NCI-H1092 (cell line): ENCODE measurements around the gene CREG2.
A peak's percentile ranks its signal among the peaks of the same experiment; 100 is the strongest.

Source experiments
- DNase-seq: peaks from one replicate; lab custom pipeline; 2025; lab: John Stamatoyannopoulos, UW

CREG2 gene

GRCh38 chr2:101387151-101387834 is at the start of gene CREG2:
TSS of gene CREG2 (minus strand) at chr2:101387503. CDS start at chr2:101387457, 46 bp downstream.
- no peak for DNase-seq

GRCh38 chr2:101435001-101435862 is 47.9 kb upstream of the CREG2 start:
- no peak for DNase-seq

GRCh38 chr2:101433465-101433864 is 46.2 kb upstream of the CREG2 start:
- no peak for DNase-seq

GRCh38 chr2:101432411-101433181 is 45.3 kb upstream of the CREG2 start:
- DNase-seq = no peak

GRCh38 chr2:101431486-101431885 is 44.2 kb upstream of the CREG2 start:
- DNase-seq = no peak

GRCh38 chr2:101430156-101430555 is 42.9 kb upstream of the CREG2 start:
- DNase-seq = no peak

GRCh38 chr2:101429453-101429852 is 42.1 kb upstream of the CREG2 start:
- no peak for DNase-seq

- DNase-seq = no peak
Observed at GRCh38 chr2:101428422-101429176, 41.3 kb upstream of the CREG2 start.

GRCh38 chr2:101427743-101428142 is 40.4 kb upstream of the CREG2 start:
- DNase-seq = no peak

- DNase-seq = no peak
Observed at GRCh38 chr2:101427240-101427639, 39.9 kb upstream of the CREG2 start.

GRCh38 chr2:101426822-101427221 is 39.5 kb upstream of the CREG2 start:
- DNase-seq = no peak

- no peak for DNase-seq
Observed at GRCh38 chr2:101420623-101421022, 33.3 kb upstream of the CREG2 start.

- DNase-seq = peak; percentile 8
Observed at GRCh38 chr2:101419096-101419663, 31.9 kb upstream of the CREG2 start.

- DNase-seq = no peak
Observed at GRCh38 chr2:101418460-101419095, 31.3 kb upstream of the CREG2 start.

GRCh38 chr2:101416609-101417008 is 29.3 kb upstream of the CREG2 start:
- DNase-seq = no peak

- no peak for DNase-seq
Observed at GRCh38 chr2:101415884-101416283, 28.6 kb upstream of the CREG2 start.

GRCh38 chr2:101415220-101415619 is 27.9 kb upstream of the CREG2 start:
- DNase-seq = no peak

- DNase-seq = no peak
Observed at GRCh38 chr2:101412092-101412694, 24.9 kb upstream of the CREG2 start.

GRCh38 chr2:101410746-101411145 is 23.4 kb upstream of the CREG2 start:
- no peak for DNase-seq

- DNase-seq = no peak
Observed at GRCh38 chr2:101410114-101410513, 22.8 kb upstream of the CREG2 start.

- no peak for DNase-seq
Observed at GRCh38 chr2:101409699-101410098, 22.4 kb upstream of the CREG2 start.
